Choroid plexus epithelial cell (primary cell): ENCODE data around the gene RAB18.
"Not testable (repeated sequence)": the region's sequence is repeated elsewhere in the genome, so short reads cannot be mapped to it uniquely, and the experiment has no call there.

Experiments used
- DNase-seq: peaks from one replicate; pipeline ENCODE4 v3.0.0-alpha.2; 2010; ENCODE audit warnings: low read depth
- H3K4me3 ChIP-seq: 2 replicates; pipeline ENCODE4 v1.5.1; 2011; ENCODE audit warnings: low read depth, mild to moderate bottlenecking, control low read depth, low read length, moderate library complexity
- CTCF ChIP-seq: conservative IDR thresholded peaks from 2 replicates; pipeline ENCODE4 v1.5.1; 2011; ENCODE audit warnings: low read depth, mild to moderate bottlenecking, control low read depth, inconsistent platforms, low read length, moderate library complexity

The RAB18 gene

GRCh38 chr10:27568196-27569175, 64.4 kb downstream of the RAB18 start:
- TF ChIP-seq CTCF: no peak
- DNase-seq: peak; percentile 8
- no peak overlapping the region for H3K4me3 ChIP-seq

- no peak for DNase-seq
- H3K4me3 ChIP-seq: no peak overlapping the region
- no peak for TF ChIP-seq CTCF
Measured at GRCh38 chr10:27569946-27570345, 65.8 kb downstream of the RAB18 start.

- not testable (repeated sequence) for DNase-seq
Measured at GRCh38 chr10:27577038-27577437, 72.9 kb downstream of the RAB18 start.

GRCh38 chr10:27578316-27578715, 74.2 kb downstream of the RAB18 start:
- DNase-seq: no peak
- no peak for TF ChIP-seq CTCF
- no peak overlapping the region for H3K4me3 ChIP-seq

More at GRCh38 chr10:27577038-27577437, 72.9 kb downstream of the RAB18 start:
- not testable (repeated sequence) for H3K4me3 ChIP-seq

GRCh38 chr10:27581225-27581624, 77.1 kb downstream of the RAB18 start:
- DNase-seq: no peak
- no peak overlapping the region for H3K4me3 ChIP-seq
- no peak for TF ChIP-seq CTCF

GRCh38 chr10:27584302-27584701, 80.2 kb downstream of the RAB18 start:
- no peak for DNase-seq
- no peak overlapping the region for H3K4me3 ChIP-seq
- TF ChIP-seq CTCF: no peak
